Stimulated activated CD8-positive, alpha-beta memory T cell treated with anti-CD3 and anti-CD28 coated beads, Interleukin-12 subunit alpha, Interleukin-12 subunit beta, amount 100 ng/mL, for 1 hour (primary cell): ENCODE data around the gene GIT2.

Source experiments
- DNase-seq: peaks from one replicate; pipeline ENCODE4 v3.0.0-alpha.2; 2020; ENCODE audit warnings: low read depth

GIT2 gene

GRCh38 chr12:109890620-109891170 is 105.5 kb downstream of the GIT2 start:
- no peak for DNase-seq

- DNase-seq = no peak
Measured at GRCh38 chr12:109888179-109889020, 107.8 kb downstream of the GIT2 start.

- DNase-seq = no peak
Measured at GRCh38 chr12:109885616-109886015, 110.6 kb downstream of the GIT2 start.

- DNase-seq = no peak
Measured at GRCh38 chr12:109883461-109883860, 112.7 kb downstream of the GIT2 start.

GRCh38 chr12:109881752-109882151 is 114.4 kb downstream of the GIT2 start:
- no peak for DNase-seq

- no peak for DNase-seq
Measured at GRCh38 chr12:109880938-109881337, 115.2 kb downstream of the GIT2 start.

GRCh38 chr12:109880043-109880931 is 115.9 kb downstream of the GIT2 start, which contains the start of gene GLTP:
GLTP (minus strand) TSS chr12:109880541; CDS start chr12:109880374, 167 bp downstream.
- peak; percentile 80 for DNase-seq
